SU-DHL-6 (cell line): ENCODE measurements around the gene DPP6.

Source experiments
- H2AFZ ChIP-seq: fragments of 200-600 bp; sonication (generic); 2 replicates; pipeline ENCODE4 v1.6.1; 2014; ENCODE audit warnings: low read depth, mild to moderate bottlenecking, moderate library complexity, mixed read lengths, antibody characterized with exemption, low read length; ENCODE audit not compliant: severe bottlenecking
- H3F3A ChIP-seq: fragments of 200-600 bp; shearing (Covaris generic); 2 replicates; pipeline ENCODE4 v1.6.0; 2016; ENCODE audit warnings: antibody characterized with exemption, mild to moderate bottlenecking; ENCODE audit not compliant: insufficient read depth
- H3K27ac ChIP-seq: fragments of 200-600 bp; sonication (generic); 2 replicates; pipeline ENCODE4 v1.5.1; 2016; ENCODE audit warnings: low read depth, mild to moderate bottlenecking, low read length, moderate library complexity, mixed read lengths
- H3K27me3 ChIP-seq: fragments of 200-600 bp; sonication (generic), shearing (Covaris generic); 2 replicates; pipeline ENCODE4 v1.6.0; 2014; ENCODE audit warnings: mild to moderate bottlenecking, low read length
- H3K36me3 ChIP-seq: fragments of 200-600 bp; sonication (generic); 2 replicates; pipeline ENCODE4 v1.6.1; 2014; ENCODE audit warnings: mild to moderate bottlenecking, low read length, mixed read lengths
- H3K4me2 ChIP-seq: fragments of 300-600, 200-600 bp; shearing (Covaris generic), sonication (generic); 2 replicates; pipeline ENCODE4 v1.6.0; 2014; ENCODE audit warnings: low read length, low read depth, mild to moderate bottlenecking; ENCODE audit not compliant: poor library complexity, severe bottlenecking
- H3K4me3 ChIP-seq: fragments of 200-600 bp; sonication (generic); 2 replicates; pipeline ENCODE4 v1.5.1; 2014; ENCODE audit warnings: antibody characterized with exemption, low read length, mild to moderate bottlenecking, mixed read lengths; ENCODE audit not compliant: insufficient read depth, poor library complexity, severe bottlenecking
- H3K79me2 ChIP-seq: fragments of 200-600 bp; sonication (generic); 2 replicates; pipeline ENCODE4 v1.6.1; 2014; ENCODE audit warnings: mild to moderate bottlenecking, low read length, moderate library complexity; ENCODE audit not compliant: insufficient read depth
- H3K9ac ChIP-seq: fragments of 200-600 bp; sonication (generic); 2 replicates; pipeline ENCODE4 v1.7.0; 2014; ENCODE audit warnings: mild to moderate bottlenecking, low read length
- H3K9me2 ChIP-seq: fragments of 200-600 bp; sonication (generic); replicated peaks from 2 replicates; pipeline ENCODE4 v1.6.1; 2014; ENCODE audit warnings: low read length; ENCODE audit not compliant: insufficient read depth
- H3K9me3 ChIP-seq: fragments of 200-600 bp; sonication (generic); 2 replicates; pipeline ENCODE4 v1.6.1; 2014; ENCODE audit warnings: low read length, mixed read lengths; ENCODE audit not compliant: insufficient read depth
- H4K20me1 ChIP-seq: fragments of 200-600 bp; sonication (generic); 2 replicates; pipeline ENCODE4 v1.6.1; 2014; ENCODE audit warnings: low read depth, mild to moderate bottlenecking, antibody characterized with exemption, low read length, moderate library complexity, mixed read lengths
- EZH2phosphoT487 ChIP-seq: fragments of 200-600 bp; sonication (generic), shearing (Covaris generic); conservative IDR thresholded peaks from 2 replicates; pipeline ENCODE4 v1.6.1; 2018; ENCODE audit warnings: mild to moderate bottlenecking, antibody characterized with exemption, low read length, moderate library complexity, mixed read lengths
- TF ChIP-seq, protein P1 (sequence below): fragments of 200-600 bp; sonication (generic); IDR thresholded peaks from one replicate; pipeline ENCODE4 v1.5.1; 2017; ENCODE audit warnings: antibody characterized with exemption, mild to moderate bottlenecking, low read length, moderate library complexity; ENCODE audit not compliant: insufficient read depth, poor library complexity, severe bottlenecking

The DPP6 gene

DNA sequence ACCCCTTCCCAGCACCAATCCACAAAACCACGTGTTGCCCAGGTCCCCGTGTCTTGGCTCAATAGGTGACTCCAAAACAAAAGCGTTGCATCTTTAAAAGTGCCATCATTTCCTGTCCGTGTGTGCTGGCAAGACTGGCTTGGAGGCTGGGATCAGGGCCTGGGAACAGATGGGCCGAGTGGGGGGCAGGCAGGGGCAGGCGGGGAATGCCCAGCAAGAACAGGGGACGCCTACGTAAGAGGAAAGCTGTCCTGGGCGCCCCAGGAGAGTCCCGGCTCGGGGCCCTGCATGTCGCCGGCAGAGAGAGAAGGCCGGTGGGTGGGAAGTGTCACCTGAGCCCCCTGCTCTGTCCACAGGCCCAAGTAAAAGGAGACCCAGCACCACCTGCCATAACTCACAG, 864.2 kb downstream of the DPP6 start:
- Histone ChIP-seq H3F3A (no peaks in the 10 kb centered on the region), H4K20me1 (no peaks in the 10 kb centered on the region), H3K79me2 (no peaks in the 10 kb centered on the region), H3K9me3 (no peaks in the 10 kb centered on the region), H3K9ac (no peak overlapping the region), H3K4me3 (no peak overlapping the region), H3K27ac (no peak overlapping the region), H3K36me3 (no peaks in the 10 kb centered on the region), H2AFZ (no peak overlapping the region), H3K4me2 (no peak overlapping the region), H3K9me2 (no peaks in the 10 kb centered on the region), H3K27me3 (no peaks in the 10 kb centered on the region)
- TF ChIP-seq EZH2phosphoT487, result no peak
- TF ChIP-seq, protein P1, sequence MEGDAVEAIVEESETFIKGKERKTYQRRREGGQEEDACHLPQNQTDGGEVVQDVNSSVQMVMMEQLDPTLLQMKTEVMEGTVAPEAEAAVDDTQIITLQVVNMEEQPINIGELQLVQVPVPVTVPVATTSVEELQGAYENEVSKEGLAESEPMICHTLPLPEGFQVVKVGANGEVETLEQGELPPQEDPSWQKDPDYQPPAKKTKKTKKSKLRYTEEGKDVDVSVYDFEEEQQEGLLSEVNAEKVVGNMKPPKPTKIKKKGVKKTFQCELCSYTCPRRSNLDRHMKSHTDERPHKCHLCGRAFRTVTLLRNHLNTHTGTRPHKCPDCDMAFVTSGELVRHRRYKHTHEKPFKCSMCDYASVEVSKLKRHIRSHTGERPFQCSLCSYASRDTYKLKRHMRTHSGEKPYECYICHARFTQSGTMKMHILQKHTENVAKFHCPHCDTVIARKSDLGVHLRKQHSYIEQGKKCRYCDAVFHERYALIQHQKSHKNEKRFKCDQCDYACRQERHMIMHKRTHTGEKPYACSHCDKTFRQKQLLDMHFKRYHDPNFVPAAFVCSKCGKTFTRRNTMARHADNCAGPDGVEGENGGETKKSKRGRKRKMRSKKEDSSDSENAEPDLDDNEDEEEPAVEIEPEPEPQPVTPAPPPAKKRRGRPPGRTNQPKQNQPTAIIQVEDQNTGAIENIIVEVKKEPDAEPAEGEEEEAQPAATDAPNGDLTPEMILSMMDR, result no peak

DNA sequence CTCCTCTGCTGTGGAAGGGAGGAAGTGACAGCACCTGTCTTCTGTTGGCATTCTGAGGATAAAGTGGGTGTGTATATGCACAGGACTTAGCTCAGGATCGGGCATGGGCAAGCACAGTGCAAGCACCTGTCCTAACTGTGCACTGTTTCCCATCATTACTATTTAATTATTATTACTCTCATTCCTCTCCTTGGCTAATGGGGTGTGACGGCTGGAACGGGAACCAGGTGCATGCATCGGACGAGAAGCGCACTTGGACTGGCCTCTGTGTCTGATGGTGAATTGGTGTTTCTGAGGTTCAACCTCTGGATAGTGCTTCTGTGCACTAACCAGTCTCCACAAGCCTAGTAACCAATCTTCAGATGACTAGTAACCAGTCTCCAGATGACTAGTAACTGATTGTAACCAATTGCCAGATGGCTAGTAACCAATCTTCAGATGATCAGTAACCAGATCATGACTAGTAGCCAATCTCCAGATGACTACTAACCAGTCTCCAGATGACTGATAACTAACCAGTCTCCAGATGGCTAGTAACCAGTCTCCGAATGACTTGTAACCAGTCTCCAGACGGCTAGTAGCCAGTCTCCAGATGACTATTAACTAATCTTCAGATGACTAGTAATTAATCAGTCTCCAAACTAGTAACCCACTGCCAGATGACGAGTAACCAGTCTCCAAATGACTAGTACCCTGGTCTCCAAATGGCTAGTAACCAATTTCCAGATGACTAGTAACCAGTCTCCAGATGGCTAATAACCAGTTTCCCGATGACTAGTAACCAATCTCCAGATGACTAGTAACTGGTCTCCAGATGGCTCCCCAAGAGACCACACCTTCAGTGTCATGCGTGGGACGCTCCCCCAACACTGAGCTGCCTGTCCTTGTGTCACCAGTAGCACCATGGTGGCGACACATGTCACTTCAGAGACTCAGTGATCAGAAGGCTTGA, 864.9 kb downstream of the DPP6 start:
- Histone ChIP-seq H3K9me3 (no peaks in the 10 kb centered on the region), H4K20me1 (no peaks in the 10 kb centered on the region), H3K27me3 (no peaks in the 10 kb centered on the region), H3K9me2 (no peaks in the 10 kb centered on the region), H3K79me2 (no peaks in the 10 kb centered on the region), H3K4me2 (no peak overlapping the region), H2AFZ (no peak overlapping the region), H3K36me3 (no peaks in the 10 kb centered on the region), H3K27ac (no peak overlapping the region), H3F3A (no peaks in the 10 kb centered on the region), H3K4me3 (no peak overlapping the region), H3K9ac (no peak overlapping the region)
- no peak for TF ChIP-seq EZH2phosphoT487
- TF ChIP-seq, protein P1, result no peak

DNA sequence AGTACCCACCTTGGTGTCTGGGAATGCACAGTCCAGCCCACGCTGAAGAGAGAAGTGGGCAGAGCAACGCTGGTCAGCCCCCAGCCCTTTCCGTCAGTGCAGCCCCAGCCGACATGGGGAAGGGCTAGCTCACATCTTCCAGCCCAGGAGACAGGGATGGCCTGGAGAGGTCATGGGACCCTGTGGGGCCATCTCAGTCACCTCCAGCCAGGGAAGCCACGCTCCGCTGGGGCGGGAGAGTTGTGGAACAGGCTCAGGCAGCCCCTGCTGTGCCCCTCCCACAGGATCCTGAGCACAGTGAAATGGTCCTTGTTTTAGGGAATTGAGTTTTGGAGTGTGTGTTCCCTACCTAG, 865.6 kb downstream of the DPP6 start:
- Histone ChIP-seq H3K27ac (no peak overlapping the region), H3K36me3 (no peaks in the 10 kb centered on the region), H3F3A (no peaks in the 10 kb centered on the region), H3K9me2 (no peaks in the 10 kb centered on the region), H3K9me3 (no peaks in the 10 kb centered on the region), H3K4me3 (no peak overlapping the region), H2AFZ (no peak overlapping the region), H3K79me2 (no peaks in the 10 kb centered on the region), H3K9ac (no peak overlapping the region), H4K20me1 (no peaks in the 10 kb centered on the region), H3K4me2 (no peak overlapping the region), H3K27me3 (no peaks in the 10 kb centered on the region)
- TF ChIP-seq, protein P1, result no peak
- no peak for TF ChIP-seq EZH2phosphoT487
